H1 (cell line): Measurements from ENCODE around the gene GOLGA2. TPM values are rescaled to one million over a fixed set of nuclear protein-coding genes. Genes with fewer than 3 reads are reported as not detected.

ENCODE experiments used
- CREB1 ChIP-seq: IDR thresholded peaks from 2 replicates; pipeline ENCODE4 v1.6.1; 2012; ENCODE audit warnings: inconsistent platforms
- polyA plus RNA-seq, 7 experiments: library from polyadenylated mRNA; depleted of rRNA in 3 of 7; stranded (reverse) in 5 of 7; unstranded in 2 of 7; fragments of >200 nt in 5 of 7; fragments of 200-250 nt in 2 of 7; gene quantifications; 1 replicate in 5 of 7; 2 replicates in 1 of 7; 4 replicates in 1 of 7; pipeline versions ENCODE4 v1.2.1 to v1.2.3, GENCODE V29; 2011 to 2013; ENCODE audit warnings: missing spikeins in 2 of 7, mixed read lengths in 2 of 7
- total RNA-seq: library from RNA; stranded (reverse); fragmentation: NEBNext Ultra II Directional; extraction: Animal tissue kit (Norgen Biotek cat#: 25700); gene quantifications from 2 replicates; pipeline ENCODE4 v1.2.1, GENCODE V29; 2021

GOLGA2 gene
- total and polyA plus RNA-seq, 2 of the 8 experiments (the other 6 are each of a cell fraction or from before 2014, with no cell fraction given) = 13.1 to 43.6 TPM

DNA sequence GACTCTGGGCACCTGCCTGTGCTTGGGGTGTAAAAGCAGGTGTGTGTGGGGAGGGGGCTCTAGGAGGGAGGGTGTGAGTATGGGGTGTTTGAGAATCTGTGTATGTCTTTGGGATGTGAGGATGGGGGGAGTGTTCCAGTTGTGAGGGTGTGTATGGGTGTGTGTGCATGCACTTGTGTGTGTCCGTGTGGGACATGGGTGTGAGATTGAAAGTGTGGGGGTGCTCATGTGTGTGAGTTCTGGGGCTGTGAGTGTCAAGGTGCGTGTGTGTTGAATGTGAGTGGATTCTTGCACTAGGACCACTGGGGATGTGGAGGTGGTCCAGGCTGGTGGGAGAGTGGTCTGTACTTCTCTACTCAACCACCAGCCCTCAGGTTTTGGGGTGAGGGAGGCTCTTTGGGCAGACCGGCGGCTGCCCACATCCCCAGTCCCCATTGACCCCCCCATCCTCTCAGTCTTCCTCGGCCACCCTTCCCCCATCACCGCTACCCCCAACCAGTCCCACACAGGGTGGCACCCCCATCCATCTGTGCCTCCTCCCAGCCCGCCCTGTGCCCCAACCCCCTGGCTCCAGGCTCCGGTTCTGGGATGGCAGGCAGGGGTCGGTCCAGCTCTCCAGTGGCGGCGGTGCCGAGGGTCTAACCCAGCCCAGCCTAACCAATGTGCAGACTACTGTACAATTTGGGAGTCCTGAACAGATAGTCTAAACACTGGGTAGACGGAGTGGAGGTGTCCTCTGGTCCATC is 31.5 kb downstream of the GOLGA2 start (continued):
- no peak for TF ChIP-seq CREB1
- TF ChIP-seq, all 59 proteins: peak for 0
